Mesendoderm (in vitro differentiated cells): ENCODE data around the gene GIT1.

Source experiments
- DNase-seq: peaks from one replicate; pipeline ENCODE4 v3.0.0; 2013
- H2AK5ac ChIP-seq: 2 replicates; pipeline ENCODE4 v1.6.1; 2013; ENCODE audit warnings: low read length, inconsistent platforms
- H2BK120ac ChIP-seq: 2 replicates; pipeline ENCODE4 v1.6.1; 2013; ENCODE audit warnings: low read depth, mild to moderate bottlenecking, low read length, moderate library complexity, mixed read lengths
- H2BK15ac ChIP-seq: replicated peaks from 2 replicates; pipeline ENCODE4 v1.6.1; 2013; ENCODE audit warnings: low read depth, mild to moderate bottlenecking, moderate library complexity
- H2BK5ac ChIP-seq: 2 replicates; pipeline ENCODE4 v1.6.1; 2013; ENCODE audit warnings: low read length, inconsistent platforms
- H3K18ac ChIP-seq: 2 replicates; pipeline ENCODE4 v1.6.1; 2013; ENCODE audit warnings: mild to moderate bottlenecking, low read length, mixed read lengths
- H3K23ac ChIP-seq: one replicate; pipeline ENCODE4 v1.6.1; 2013; ENCODE audit warnings: low read length
- H3K27ac ChIP-seq: 2 replicates; pipeline ENCODE4 v1.5.1; 2013; ENCODE audit warnings: low read depth, mild to moderate bottlenecking, inconsistent platforms, low read length, moderate library complexity
- H3K27me3 ChIP-seq: 2 replicates; pipeline ENCODE4 v1.6.1; 2013; ENCODE audit warnings: low read length, control low read depth, mild to moderate bottlenecking, inconsistent platforms; ENCODE audit not compliant: insufficient read depth, poor library complexity
- H3K36me3 ChIP-seq: 2 replicates; pipeline ENCODE4 v1.6.1; 2013; ENCODE audit warnings: low read length, inconsistent platforms; ENCODE audit not compliant: control insufficient read depth, insufficient read depth
- H3K4ac ChIP-seq: one replicate; pipeline ENCODE4 v1.6.1; 2013; ENCODE audit warnings: low read depth, mild to moderate bottlenecking, low read length, moderate library complexity
- H3K4me1 ChIP-seq: 2 replicates; pipeline ENCODE4 v1.6.1; 2013; ENCODE audit warnings: low read depth, low read length, inconsistent platforms; ENCODE audit not compliant: control insufficient read depth
- H3K4me2 ChIP-seq: 2 replicates; pipeline ENCODE4 v1.6.1; 2013; ENCODE audit warnings: low read length
- H3K4me3 ChIP-seq: 2 replicates; pipeline ENCODE4 v1.5.1; 2013; ENCODE audit warnings: mild to moderate bottlenecking, low read length
- H3K56ac ChIP-seq: one replicate; pipeline ENCODE4 v1.6.1; 2013; ENCODE audit warnings: low read length
- H3K79me1 ChIP-seq: 2 replicates; pipeline ENCODE4 v1.6.1; 2013; ENCODE audit warnings: low read length, inconsistent platforms
- H3K79me2 ChIP-seq: 2 replicates; pipeline ENCODE4 v1.6.1; 2013; ENCODE audit warnings: mild to moderate bottlenecking, low read length; ENCODE audit not compliant: control insufficient read depth, insufficient read depth
- H3K9ac ChIP-seq: 2 replicates; pipeline ENCODE4 v1.6.1; 2013; ENCODE audit warnings: low read length, inconsistent platforms
- H4K5ac ChIP-seq: one replicate; pipeline ENCODE4 v1.6.1; 2013; ENCODE audit warnings: low read length
- H4K8ac ChIP-seq: one replicate; pipeline ENCODE4 v1.6.1; 2013; ENCODE audit warnings: low read depth, mild to moderate bottlenecking, control low read depth, low read length, moderate library complexity
- WGBS: extraction: QIAGEN DNeasy Blood & Tissue Kit; methylation state at CpG from one replicate; pipeline ENCODE4 v1.1.7; 2013; ENCODE audit warnings: low lambda C conversion rate, missing lambda C conversion rate; ENCODE audit not compliant: insufficient coverage; ENCODE audit errors: extremely low coverage; 5-methylcytosine and 5-hydroxymethylcytosine counted together

The GIT1 gene

DNA sequence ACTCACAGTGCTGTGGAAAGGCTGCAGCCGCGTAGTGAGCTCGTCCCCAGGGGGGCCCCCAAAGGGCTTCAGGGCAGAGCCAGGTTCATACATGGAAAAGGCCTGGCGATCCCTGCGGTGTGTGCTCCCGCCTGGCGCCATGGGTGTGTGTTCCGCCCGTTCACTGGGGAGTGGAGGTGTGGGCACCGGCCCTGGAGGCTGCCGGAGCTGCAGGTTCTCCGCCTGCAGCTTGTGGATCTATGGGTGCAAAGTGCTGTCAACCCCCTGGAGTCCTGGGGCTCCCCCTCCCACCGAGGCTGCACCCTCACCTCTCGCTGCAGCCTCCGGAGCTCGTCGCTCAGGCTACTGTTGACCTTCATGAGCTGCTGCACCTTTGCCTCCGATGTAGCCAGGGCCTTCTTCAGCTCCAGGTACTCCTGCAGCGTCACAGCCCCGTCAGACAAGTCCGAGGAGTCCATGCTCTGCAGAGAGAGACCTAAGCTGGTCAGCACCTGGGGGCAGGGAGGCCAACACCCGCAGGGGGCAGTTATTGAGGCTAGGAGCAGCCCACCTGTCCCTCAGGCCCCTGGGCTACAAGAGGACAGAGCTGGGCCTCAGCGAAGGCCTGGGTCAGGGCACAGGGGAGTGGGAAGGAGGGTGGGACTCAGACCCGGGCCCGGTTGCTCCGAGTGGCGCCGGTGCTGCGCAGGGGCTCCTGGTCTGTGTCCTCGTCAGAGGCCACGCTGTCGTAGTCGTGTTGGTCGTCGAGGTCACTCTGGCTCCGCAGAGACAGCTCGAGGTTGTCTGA lies 13.0 kb downstream of the GIT1 start:
- Histone ChIP-seq H3K23ac (no peak overlapping the region), H2BK15ac (no peak overlapping the region), H3K79me2 (no peaks in the 10 kb centered on the region), H3K4ac (no peak overlapping the region), H3K18ac (no peak overlapping the region), H3K9ac (no peak overlapping the region), H2BK120ac (no peak overlapping the region), H4K8ac (no peak overlapping the region), H4K5ac (no peak overlapping the region), H3K27ac (no peak overlapping the region), H2BK5ac (no peak overlapping the region), H3K4me1 (no peaks in the 10 kb centered on the region), H2AK5ac (no peak overlapping the region), H3K27me3 (no peaks in the 10 kb centered on the region), H3K79me1 (no peaks in the 10 kb centered on the region), H3K4me2 (no peak overlapping the region), H3K4me3 (no peak overlapping the region), H3K56ac (no peak overlapping the region), H3K36me3 (peaks cover 7% of the 10 kb centered on the region)
- WGBS: no CpG with 5 or more reads among the region's 37 CpGs
- DNase-seq: no peak

DNA sequence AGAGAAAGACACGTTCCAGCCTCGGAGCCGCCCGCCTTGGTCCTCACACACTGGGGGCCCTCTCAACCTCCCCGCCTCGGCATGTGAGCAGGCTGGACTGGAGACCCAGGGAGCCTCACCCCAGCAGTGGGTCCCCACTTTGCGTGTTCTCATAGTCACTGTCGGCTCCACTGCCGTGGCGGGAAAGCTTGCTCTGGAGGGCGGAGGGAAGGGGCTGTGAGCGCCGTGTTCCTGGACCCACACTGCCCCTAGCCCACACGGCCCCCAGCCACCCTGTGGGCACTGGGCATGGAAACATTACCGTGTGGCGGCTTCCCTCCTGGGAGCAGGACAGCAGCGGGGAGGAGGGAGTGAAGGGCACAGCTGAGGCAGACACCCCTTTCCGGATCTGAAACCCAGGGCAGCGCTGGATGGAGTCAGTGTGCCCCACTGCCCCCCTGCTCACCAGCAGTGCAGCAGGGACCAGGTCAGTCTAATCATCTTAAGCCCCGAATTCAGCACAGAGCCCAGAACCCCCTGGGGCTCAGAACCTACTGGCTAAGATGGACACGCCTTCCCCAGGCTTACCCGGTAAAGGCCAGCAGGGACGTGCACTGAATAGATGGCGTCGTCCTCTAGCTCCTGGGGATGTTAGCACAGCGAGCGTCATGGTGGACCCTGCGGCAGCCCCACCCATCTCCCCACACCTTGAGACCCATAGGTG lies 13.8 kb downstream of the GIT1 start:
- no peak overlapping the region for H3K23ac ChIP-seq
- no peak overlapping the region for H3K27ac ChIP-seq
- H3K79me1 ChIP-seq: no peaks in the 10 kb centered on the region
- no CpG with 5 or more reads among the region's 28 CpGs for WGBS
- H3K18ac ChIP-seq: no peak overlapping the region
- no peaks in the 10 kb centered on the region for H3K79me2 ChIP-seq
- no peak overlapping the region for H2AK5ac ChIP-seq
- no peak overlapping the region for H3K4me3 ChIP-seq
- H3K4me1 ChIP-seq: no peaks in the 10 kb centered on the region
- no peak overlapping the region for H3K4me2 ChIP-seq
- H3K9ac ChIP-seq: no peak overlapping the region
- no peaks in the 10 kb centered on the region for H3K27me3 ChIP-seq
- H4K8ac ChIP-seq: no peak overlapping the region
- no peak overlapping the region for H2BK15ac ChIP-seq
- no peak overlapping the region for H3K56ac ChIP-seq
- no peak for DNase-seq
- no peak overlapping the region for H2BK5ac ChIP-seq
- no peak overlapping the region for H2BK120ac ChIP-seq
- no peak overlapping the region for H3K4ac ChIP-seq
- H4K5ac ChIP-seq: no peak overlapping the region
- H3K36me3 ChIP-seq: peaks cover 7% of the 10 kb centered on the region

DNA sequence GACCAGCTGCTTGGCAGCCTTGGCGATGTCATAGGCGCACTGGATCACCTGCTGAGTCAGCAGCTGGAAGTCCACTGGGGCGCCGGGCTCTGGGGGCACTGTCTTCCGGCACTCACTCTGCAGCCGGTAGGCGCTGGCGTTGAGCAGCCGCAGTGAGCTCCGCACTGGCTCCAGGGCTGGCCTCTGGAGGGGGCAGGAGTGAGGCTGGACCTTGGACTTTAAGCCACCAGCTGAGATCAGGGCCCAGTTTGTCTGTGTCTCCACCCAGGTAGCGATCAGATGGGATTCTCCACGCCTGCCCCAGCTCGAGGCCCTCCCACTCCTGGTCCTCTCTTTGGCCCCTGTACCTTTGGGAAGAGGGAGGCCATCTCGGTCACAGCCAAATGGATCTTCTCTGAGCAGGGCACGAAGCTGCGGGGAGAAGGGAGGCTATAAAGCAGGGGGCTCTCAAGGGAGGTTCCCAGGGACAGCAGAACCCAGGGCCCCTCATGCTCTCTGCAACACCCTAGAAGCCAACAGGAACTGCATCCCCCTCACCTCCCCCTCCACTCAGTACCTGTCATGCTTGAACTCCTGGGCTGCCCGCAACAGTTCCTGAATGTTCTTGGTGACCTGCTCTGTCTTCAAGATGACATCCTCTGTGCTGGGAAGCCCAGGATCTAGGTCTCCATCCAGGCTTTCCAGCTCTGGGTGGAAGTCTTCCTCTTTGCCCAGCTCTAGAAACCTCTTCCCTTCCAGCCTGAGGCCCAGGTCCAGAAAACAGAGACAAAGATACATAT lies 14.5 kb downstream of the GIT1 start:
- no peak overlapping the region for H3K4ac ChIP-seq
- no peak overlapping the region for H3K56ac ChIP-seq
- no peaks in the 10 kb centered on the region for H3K4me1 ChIP-seq
- H4K8ac ChIP-seq: no peak overlapping the region
- H3K23ac ChIP-seq: no peak overlapping the region
- DNase-seq: no peak
- H2BK120ac ChIP-seq: no peak overlapping the region
- H2BK5ac ChIP-seq: no peak overlapping the region
- no peak overlapping the region for H2AK5ac ChIP-seq
- no peaks in the 10 kb centered on the region for H3K27me3 ChIP-seq
- H3K79me2 ChIP-seq: no peaks in the 10 kb centered on the region
- H3K36me3 ChIP-seq: peaks cover 7% of the 10 kb centered on the region
- no peaks in the 10 kb centered on the region for H3K79me1 ChIP-seq
- H3K27ac ChIP-seq: no peak overlapping the region
- no peak overlapping the region for H3K9ac ChIP-seq
- no peak overlapping the region for H2BK15ac ChIP-seq
- no peak overlapping the region for H3K4me3 ChIP-seq
- no peak overlapping the region for H3K4me2 ChIP-seq
- H3K18ac ChIP-seq: no peak overlapping the region
- H4K5ac ChIP-seq: no peak overlapping the region
- WGBS: no CpG with 5 or more reads among the region's 17 CpGs

DNA sequence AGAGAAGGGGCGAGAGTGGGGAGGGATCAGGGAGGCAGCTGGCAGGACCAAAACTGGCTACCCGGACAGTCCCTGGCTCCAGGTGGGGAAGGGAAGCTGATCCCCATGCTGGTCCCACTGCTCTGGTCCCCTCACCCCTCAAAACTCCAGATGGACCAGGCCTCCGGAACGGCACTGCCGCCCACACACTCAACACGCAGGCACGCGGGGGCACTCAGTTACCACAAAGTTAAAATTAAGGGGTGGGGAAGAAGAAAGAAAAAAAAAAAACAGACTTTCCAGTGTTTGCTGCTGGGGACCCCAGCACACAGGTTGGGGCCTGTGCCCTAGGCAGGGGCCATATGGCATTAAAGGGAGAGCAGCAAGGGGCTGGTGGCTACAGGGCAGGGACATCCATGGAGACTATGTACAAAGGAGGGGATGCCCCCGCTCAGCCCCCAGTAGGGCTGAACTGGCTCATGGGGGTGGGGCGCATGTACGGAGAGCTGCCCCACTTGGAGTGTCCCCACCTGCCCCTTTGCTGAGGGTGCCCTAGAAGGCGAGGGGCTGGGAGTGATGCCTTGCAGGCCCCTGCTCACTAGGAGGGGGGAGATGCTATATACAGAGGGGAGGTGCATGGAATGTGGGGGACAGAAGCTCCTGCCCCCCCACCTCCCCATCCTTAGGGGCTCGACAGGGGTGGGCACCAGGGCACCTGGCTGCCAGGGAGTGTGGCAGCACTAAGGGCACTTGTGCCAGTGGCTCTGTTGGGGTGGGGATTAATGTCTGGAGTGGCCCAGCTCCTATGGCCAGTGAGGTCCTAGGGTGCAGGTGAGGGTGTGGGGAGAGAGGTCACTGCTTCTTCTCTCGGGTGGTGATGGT lies 15.3 kb downstream of the GIT1 start:
- Histone ChIP-seq H2BK15ac (no peak overlapping the region), H3K23ac (no peak overlapping the region), H3K36me3 (peaks cover 7% of the 10 kb centered on the region), H3K18ac (no peak overlapping the region), H3K79me2 (no peaks in the 10 kb centered on the region), H4K5ac (no peak overlapping the region), H3K9ac (no peak overlapping the region), H2BK120ac (no peak overlapping the region), H3K27ac (no peak overlapping the region), H3K4ac (no peak overlapping the region), H4K8ac (no peak overlapping the region), H3K4me2 (no peak overlapping the region), H3K56ac (no peak overlapping the region), H2AK5ac (no peak overlapping the region), H3K27me3 (no peaks in the 10 kb centered on the region), H2BK5ac (no peak overlapping the region), H3K4me1 (peaks cover 3% of the 10 kb centered on the region), H3K4me3 (no peak overlapping the region), H3K79me1 (no peaks in the 10 kb centered on the region)
- no CpG with 5 or more reads among the region's 14 CpGs for WGBS
- DNase-seq: no peak

DNA sequence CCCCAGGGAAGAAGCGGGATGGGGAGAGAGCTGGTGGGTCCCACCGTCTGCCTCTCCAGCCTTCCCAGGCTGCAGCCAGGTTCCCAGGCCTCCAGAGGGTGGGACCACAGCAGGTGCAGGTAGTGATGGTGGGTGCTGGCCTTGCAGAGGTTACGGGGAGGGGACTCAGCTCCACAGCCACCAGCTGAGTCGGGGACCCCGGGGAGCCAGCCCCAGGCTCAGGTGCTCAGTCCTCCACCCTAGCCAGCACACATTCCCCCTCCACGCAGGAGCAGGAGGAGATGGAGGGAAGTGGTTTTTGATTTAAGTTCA lies 15.9 kb downstream of the GIT1 start:
- no peak overlapping the region for H3K4me3 ChIP-seq
- H3K56ac ChIP-seq: no peak overlapping the region
- no peaks in the 10 kb centered on the region for H3K79me1 ChIP-seq
- no peak overlapping the region for H3K4me2 ChIP-seq
- peaks cover 7% of the 10 kb centered on the region for H3K36me3 ChIP-seq
- no CpG with 5 or more reads among the region's 6 CpGs for WGBS
- no peak overlapping the region for H2AK5ac ChIP-seq
- no peak overlapping the region for H3K18ac ChIP-seq
- H3K23ac ChIP-seq: no peak overlapping the region
- no peaks in the 10 kb centered on the region for H3K79me2 ChIP-seq
- H4K5ac ChIP-seq: no peak overlapping the region
- H3K9ac ChIP-seq: no peak overlapping the region
- no peak overlapping the region for H2BK120ac ChIP-seq
- H3K4me1 ChIP-seq: peaks cover 4% of the 10 kb centered on the region
- no peak overlapping the region for H2BK5ac ChIP-seq
- no peak overlapping the region for H3K27ac ChIP-seq
- DNase-seq: no peak
- H2BK15ac ChIP-seq: no peak overlapping the region
- H3K4ac ChIP-seq: no peak overlapping the region
- H4K8ac ChIP-seq: no peak overlapping the region
- H3K27me3 ChIP-seq: no peaks in the 10 kb centered on the region
